HFFc6 (cell line): ENCODE data around the gene TNFRSF1A. TPM values are rescaled to one million over a fixed set of nuclear protein-coding genes. Genes with fewer than 3 reads are reported as not detected.

ENCODE experiments used
- DNase-seq: peaks from one replicate; pipeline ENCODE4 v3.0.0-alpha.2; 2018
- H3K27ac Mint-ChIP-seq: 2 replicates; pipeline ENCODE4 v1.8.0; 2020; ENCODE audit warnings: mild to moderate bottlenecking, mixed read lengths
- H3K27me3 Mint-ChIP-seq: 2 replicates; pipeline ENCODE4 v1.8.0; 2021; ENCODE audit warnings: mild to moderate bottlenecking, moderate library complexity, mixed read lengths; ENCODE audit not compliant: insufficient read depth
- H3K36me3 Mint-ChIP-seq: 2 replicates; pipeline ENCODE4 v1.8.0; 2021; ENCODE audit warnings: low read depth, mixed read lengths
- H3K4me1 Mint-ChIP-seq: 2 replicates; pipeline ENCODE4 v1.8.0; 2020; ENCODE audit warnings: low read depth, mixed read lengths
- H3K4me3 Mint-ChIP-seq: 2 replicates; pipeline ENCODE4 v1.8.0; 2020; ENCODE audit warnings: mild to moderate bottlenecking, moderate library complexity, mixed read lengths
- H3K9me3 Mint-ChIP-seq: 2 replicates; pipeline ENCODE4 v1.8.0; 2020; ENCODE audit warnings: mild to moderate bottlenecking, mixed read lengths
- total RNA-seq, 6 experiments: library from RNA; stranded (reverse); fragmentation: NEBNext Ultra II Directional; extraction: Animal tissue kit (Norgen Biotek cat#: 25700); gene quantifications; 2 replicates in 1 of 6; 3 replicates in 5 of 6; pipeline ENCODE4 v1.2.3, GENCODE V29; 2021
- TF ChIP-seq, protein P1 (sequence below): fragments of 200-600 bp; sonication (generic); IDR thresholded peaks from 2 replicates; pipeline ENCODE4 v1.5.0; 2021; ENCODE audit warnings: antibody characterized with exemption, mild to moderate bottlenecking

TNFRSF1A gene
- total RNA-seq, 6 experiments from 2014 or later: 105 to 122 (median 112) TPM

DNA sequence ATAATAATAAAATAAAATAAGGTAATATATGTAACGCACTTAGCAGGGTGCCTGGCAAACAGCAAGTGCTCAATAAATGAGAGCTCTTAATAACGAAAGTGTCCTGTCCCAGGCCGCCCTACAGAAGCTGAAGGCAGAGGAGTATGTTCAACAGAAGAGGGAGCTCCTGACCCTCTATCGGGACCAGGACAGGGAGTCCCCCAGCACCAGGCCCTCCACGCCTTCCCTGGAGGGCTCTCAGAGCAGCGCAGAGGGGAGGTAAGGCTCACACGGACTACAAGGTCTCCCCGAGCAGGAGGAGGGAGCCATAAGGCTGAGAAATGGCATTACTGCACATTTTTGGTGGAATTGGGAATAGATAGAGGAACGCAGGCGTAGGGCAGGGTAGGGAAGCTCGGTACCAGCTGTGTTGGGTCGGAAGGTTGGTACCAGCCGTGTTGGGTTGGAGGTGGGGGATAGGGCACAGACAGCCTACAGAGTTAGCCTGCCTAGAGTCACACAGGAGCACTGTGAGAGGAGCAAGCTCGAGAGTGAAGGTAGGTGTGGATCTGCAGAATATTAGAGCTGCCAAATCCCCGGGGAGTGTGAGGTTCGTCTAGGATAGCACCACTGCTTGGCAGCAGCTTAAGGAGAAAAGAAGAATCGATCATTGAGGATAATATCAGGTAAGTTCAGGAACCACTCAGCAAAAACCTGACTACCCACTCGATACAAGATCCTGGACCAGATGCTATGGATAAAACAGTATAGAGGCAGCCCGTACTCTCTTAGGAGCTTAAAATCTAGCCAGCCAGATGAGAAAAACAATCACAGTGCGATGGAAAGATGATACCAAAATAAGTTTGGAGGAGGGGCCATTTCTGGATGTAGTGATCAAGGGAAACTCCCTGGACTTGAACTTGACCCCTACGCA is 15.3 kb downstream of the TNFRSF1A start:
- Mint-ChIP-seq H3K4me1 (peaks cover 63% of the 10 kb centered on the region), H3K27ac (peak overlapping the region; percentile 57), H3K9me3 (no peaks in the 10 kb centered on the region), H3K4me3 (no peak overlapping the region), H3K27me3 (no peaks in the 10 kb centered on the region; the same call in none of the 2 replicates), H3K36me3 (peaks cover 21% of the 10 kb centered on the region)
- DNase-seq: no peak
- TF ChIP-seq, protein P1, sequence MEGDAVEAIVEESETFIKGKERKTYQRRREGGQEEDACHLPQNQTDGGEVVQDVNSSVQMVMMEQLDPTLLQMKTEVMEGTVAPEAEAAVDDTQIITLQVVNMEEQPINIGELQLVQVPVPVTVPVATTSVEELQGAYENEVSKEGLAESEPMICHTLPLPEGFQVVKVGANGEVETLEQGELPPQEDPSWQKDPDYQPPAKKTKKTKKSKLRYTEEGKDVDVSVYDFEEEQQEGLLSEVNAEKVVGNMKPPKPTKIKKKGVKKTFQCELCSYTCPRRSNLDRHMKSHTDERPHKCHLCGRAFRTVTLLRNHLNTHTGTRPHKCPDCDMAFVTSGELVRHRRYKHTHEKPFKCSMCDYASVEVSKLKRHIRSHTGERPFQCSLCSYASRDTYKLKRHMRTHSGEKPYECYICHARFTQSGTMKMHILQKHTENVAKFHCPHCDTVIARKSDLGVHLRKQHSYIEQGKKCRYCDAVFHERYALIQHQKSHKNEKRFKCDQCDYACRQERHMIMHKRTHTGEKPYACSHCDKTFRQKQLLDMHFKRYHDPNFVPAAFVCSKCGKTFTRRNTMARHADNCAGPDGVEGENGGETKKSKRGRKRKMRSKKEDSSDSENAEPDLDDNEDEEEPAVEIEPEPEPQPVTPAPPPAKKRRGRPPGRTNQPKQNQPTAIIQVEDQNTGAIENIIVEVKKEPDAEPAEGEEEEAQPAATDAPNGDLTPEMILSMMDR: peak; percentile 58

DNA sequence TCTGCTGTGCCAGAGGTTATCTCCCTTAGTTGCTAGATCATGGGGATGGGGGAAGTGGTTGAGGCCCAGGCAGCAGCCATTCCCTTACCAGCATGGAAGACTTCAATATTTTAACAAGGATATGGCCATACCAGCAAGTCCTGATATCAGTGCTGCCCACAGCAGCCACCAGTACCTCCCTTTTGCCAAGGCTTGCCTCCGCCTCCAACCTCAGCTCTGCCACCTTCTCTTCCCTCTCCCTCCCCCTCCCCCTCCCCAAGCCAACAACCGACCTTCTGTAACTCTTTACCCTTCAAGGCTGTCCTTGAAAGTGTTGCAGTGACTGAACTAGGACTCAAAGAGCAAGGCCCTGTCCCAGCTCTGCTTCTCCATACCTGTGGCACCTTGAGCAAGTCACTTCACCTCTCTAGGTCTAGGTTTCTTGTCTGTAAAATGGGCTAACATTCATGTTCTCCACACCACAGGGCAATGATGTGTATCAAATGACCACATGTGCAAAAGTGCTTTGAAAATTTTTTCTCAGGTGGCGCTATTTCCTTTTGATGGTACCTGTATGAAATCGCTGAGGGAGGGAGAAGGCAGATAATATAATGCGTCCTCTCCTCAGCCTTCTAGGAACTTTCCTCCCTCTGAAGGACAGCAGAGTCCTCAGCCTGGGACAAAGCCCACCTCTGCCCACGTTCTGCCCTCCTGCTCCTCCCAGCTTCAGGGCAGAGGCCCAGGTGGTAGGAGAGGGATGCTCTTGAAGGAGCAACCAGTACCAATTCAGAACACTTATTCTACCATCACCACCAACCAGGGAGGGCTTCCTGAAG is 16.7 kb downstream of the TNFRSF1A start:
- no peak for DNase-seq
- no peaks in the 10 kb centered on the region for H3K9me3 Mint-ChIP-seq
- peaks cover 13% of the 10 kb centered on the region; the same call in 1 of the 2 replicates for H3K36me3 Mint-ChIP-seq
- no peaks in the 10 kb centered on the region; the same call in 1 of the 2 replicates for H3K27me3 Mint-ChIP-seq
- TF ChIP-seq, protein P1: no peak
- H3K4me3 Mint-ChIP-seq: no peak overlapping the region
- peaks cover 49% of the 10 kb centered on the region for H3K4me1 Mint-ChIP-seq
- peak overlapping the region; percentile 88 for H3K27ac Mint-ChIP-seq

DNA sequence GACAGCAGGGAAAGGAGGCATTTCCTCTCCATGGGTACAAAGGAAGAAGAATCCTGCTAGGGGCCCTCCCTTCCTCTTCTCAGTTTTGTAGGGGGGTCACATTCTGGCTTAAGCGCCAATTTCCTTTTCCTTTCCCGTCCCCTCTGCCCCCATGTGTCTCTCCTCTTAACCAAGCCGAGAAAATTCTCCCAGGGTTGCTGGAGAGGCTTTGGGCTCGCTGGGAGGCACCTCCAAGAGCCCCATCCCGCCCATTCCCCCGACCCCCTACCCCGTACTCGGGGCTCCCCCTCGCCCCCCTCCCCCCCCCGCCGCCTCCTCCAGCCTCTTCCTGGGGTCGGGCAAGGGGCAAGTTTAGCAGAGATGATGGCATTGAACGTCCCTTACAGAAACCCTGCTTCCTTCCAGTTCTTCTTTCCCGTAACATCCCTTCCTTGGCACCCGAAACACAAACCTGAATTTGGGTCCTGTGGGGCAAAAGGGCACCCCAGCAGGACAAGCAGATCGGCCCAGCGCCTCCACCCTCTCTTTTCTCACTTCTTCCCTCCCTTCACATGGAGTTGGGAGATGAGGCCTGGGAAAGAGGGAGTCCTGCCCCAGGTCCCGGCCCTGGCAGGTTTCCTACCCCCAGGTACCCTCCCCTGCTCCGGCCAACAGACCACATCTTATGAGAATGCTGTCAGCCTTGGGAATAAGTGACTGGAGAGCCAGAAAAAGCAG is 17.7 kb downstream of the TNFRSF1A start:
- H3K9me3 Mint-ChIP-seq: no peaks in the 10 kb centered on the region
- peak overlapping the region; percentile 88 for H3K27ac Mint-ChIP-seq
- DNase-seq: no peak
- H3K4me3 Mint-ChIP-seq: peak overlapping the region; percentile 45
- no peaks in the 10 kb centered on the region; the same call in 1 of the 2 replicates for H3K27me3 Mint-ChIP-seq
- H3K36me3 Mint-ChIP-seq: peaks cover 13% of the 10 kb centered on the region; the same call in 1 of the 2 replicates
- peaks cover 55% of the 10 kb centered on the region for H3K4me1 Mint-ChIP-seq
- TF ChIP-seq, protein P1: no peak

DNA sequence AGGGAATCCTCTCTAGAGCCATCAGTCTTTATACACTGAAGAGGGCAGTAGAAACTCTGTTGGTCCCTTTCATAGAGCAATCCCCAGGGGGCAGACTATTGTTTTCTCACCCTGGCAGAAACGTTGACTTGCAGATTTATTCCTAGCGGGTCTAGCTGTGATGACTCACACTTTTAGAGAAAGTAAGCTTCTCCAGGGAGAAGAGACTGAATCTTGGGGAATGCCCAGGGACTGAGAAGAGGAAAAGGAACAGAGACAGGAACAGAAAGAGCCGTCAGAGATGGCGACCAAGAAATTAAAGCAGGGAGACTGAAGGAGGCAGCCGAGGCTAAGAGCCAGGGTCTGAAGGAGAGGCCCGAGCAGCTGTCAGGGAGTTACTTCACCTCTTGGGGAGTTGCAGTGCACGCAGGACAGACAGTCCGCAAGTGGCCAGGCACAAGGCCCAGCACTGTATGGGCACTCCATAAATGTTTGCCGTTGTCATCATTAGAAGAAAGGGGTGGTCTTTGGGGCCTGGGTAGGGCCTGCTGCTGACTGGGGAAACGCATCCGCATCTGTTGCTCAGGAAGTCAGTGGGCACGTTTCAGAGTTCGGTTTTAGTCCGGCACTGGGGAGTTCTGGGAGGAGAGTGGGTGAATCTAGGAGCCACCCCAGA is 18.4 kb downstream of the TNFRSF1A start:
- H3K9me3 Mint-ChIP-seq: no peaks in the 10 kb centered on the region
- peaks cover 13% of the 10 kb centered on the region; the same call in 1 of the 2 replicates for H3K36me3 Mint-ChIP-seq
- H3K27ac Mint-ChIP-seq: peak overlapping the region; percentile 88
- H3K4me1 Mint-ChIP-seq: peaks cover 55% of the 10 kb centered on the region
- peak; percentile 96 for DNase-seq
- H3K4me3 Mint-ChIP-seq: peak overlapping the region; percentile 45
- TF ChIP-seq, protein P1: peak; percentile 84
- peaks cover 4% of the 10 kb centered on the region for H3K27me3 Mint-ChIP-seq
